ENCODE measurements around the gene PIK3R3. TPM values are rescaled to one million over a fixed set of nuclear protein-coding genes. Genes with fewer than 3 reads are reported as not detected.

PIK3R3 gene
- total and polyA plus RNA-seq, 5 donors, result 20.0 to 49.8 (median 30.9) TPM

DNA sequence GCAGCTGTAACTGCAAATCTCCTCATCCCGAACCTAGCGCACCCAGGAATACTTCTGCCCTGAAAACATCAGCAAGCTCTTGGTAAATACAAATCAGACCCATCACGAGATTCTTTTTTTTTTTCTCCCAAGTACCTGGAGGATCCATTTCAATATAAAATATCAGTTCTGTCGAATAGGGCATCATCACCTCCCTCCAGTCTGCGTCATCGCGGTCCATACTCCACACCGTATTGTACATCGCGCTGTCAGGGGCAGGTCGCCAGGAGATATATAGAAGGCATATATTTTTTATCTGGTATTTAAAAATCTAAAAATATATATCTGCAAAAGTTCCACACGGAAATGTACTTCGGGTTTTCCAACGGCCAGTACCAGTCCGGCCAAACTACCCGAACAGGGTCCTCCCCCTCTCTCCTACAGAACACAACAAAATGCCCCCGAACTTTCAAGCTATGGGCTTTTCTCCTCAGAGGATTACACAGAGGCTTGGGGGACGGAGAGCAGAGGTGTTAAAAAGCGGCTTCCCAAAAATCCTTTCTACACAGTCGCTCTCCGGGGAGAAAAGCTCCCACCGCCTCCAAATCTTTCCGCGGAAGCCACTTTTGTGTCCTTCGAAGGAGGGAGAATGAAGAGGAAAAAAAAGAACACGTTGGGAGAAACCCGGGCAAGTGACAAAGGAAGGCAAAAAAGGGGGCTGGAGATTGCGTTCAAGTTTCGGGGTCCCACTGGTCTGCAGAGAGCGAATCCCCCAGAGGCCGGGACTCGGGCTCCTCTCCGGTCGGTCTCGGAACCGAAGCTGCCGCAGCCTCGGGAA is 509 bp downstream of the PIK3R3 start:
- DNase-seq (peak; percentile 19 to 66 (median 57)), ATAC-seq (no peak)
- peaks cover 9% of the 10 kb centered on the region for H3K4me1 ChIP-seq (ENCODE audit: control insufficient read depth, insufficient read depth, low read length)
- H3K27ac ChIP-seq (ENCODE audit: low read length), result peak overlapping the region; percentile 67
- H3K4me3 ChIP-seq (ENCODE audit: low read length), result peak overlapping the region; percentile 99
- WGBS, result under 1% methylated on average over 38 of the region's 38 CpGs
- H3K9me3 ChIP-seq (ENCODE audit: control insufficient read depth, low read length), result no peaks in the 10 kb centered on the region
- no peaks in the 10 kb centered on the region for H3K27me3 ChIP-seq (ENCODE audit: control insufficient read depth, insufficient read depth)
- intact Hi-C loops (cut with DNase I), result loop anchor here in 2 of 4 donors (5.0 kb wide), 2 partner anchors 40 to 45 kb away; partner anchors contain the start of genes P3R3URF (in 1 of the 2) and TSPAN1 (in 1 of the 2)

DNA sequence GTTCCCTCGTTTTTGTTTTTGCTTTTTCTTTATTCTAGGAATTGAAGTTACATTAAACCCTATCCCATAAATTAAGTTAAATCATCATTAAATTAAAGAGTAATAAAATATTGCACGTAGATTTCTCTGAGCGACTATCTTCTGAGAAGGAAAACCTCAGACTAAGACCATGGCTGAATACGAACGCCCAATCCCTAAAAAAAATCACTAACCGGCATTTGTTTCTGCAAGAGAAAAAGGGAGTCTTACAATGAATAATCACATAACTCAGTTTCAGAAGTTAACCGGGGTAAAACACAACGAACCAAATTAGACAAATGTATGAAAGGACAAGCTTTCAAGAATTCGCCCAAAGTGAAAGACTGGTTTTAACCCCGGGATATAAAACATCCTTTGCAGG is 1.3 kb downstream of the PIK3R3 start:
- Histone ChIP-seq H3K9me3 (ENCODE audit: control insufficient read depth, low read length) (no peaks in the 10 kb centered on the region), H3K27ac (ENCODE audit: low read length) (no peak overlapping the region), H3K27me3 (ENCODE audit: control insufficient read depth, insufficient read depth) (no peaks in the 10 kb centered on the region), H3K4me1 (ENCODE audit: control insufficient read depth, insufficient read depth, low read length) (peaks cover 7% of the 10 kb centered on the region), H3K4me3 (ENCODE audit: low read length) (peak overlapping the region; percentile 99)
- DNase-seq, result no peak
- whole genome bisulfite sequencing, result 3% methylated on average over 10 of the region's 10 CpGs
- no peak for ATAC-seq
- intact Hi-C loops (cut with DNase I), result loop anchor here in 2 of 4 donors (5.0 kb wide), 2 partner anchors 41 to 46 kb away; partner anchors contain the start of genes P3R3URF (in 1 of the 2) and TSPAN1 (in 1 of the 2)

DNA sequence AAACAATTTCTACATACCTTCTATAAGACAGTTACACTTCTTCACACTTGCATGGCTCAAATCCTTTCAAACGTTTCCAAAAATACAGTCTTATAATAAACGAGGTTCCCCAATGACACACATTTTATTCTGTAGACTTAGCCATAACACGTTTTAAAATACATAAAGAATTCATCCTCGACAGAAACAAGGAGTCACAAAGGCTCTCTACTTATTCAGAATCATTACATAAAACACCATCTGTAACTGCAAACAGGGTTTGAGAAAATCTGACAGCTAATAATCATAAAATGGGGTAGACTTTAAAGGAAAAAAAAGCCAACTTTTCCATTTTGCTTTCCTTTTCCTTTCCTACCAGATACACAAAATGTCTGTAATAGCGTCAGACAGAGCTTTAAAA is 1.8 kb downstream of the PIK3R3 start:
- H3K27ac ChIP-seq (ENCODE audit: low read length), result no peak overlapping the region
- no peak for ATAC-seq
- intact Hi-C loops (cut with DNase I), result loop anchor here in 2 of 4 donors (5.0 kb wide), 2 partner anchors 42 to 47 kb away; partner anchors contain the start of genes P3R3URF (in 1 of the 2) and TSPAN1 (in 1 of the 2)
- H3K4me1 ChIP-seq (ENCODE audit: control insufficient read depth, insufficient read depth, low read length), result peaks cover 7% of the 10 kb centered on the region
- H3K4me3 ChIP-seq (ENCODE audit: low read length), result peak overlapping the region; percentile 99
- 18% methylated on average over 5 of the region's 5 CpGs for WGBS
- no peak for DNase-seq
- H3K9me3 ChIP-seq (ENCODE audit: control insufficient read depth, low read length), result no peaks in the 10 kb centered on the region
- H3K27me3 ChIP-seq (ENCODE audit: control insufficient read depth, insufficient read depth), result no peaks in the 10 kb centered on the region

DNA sequence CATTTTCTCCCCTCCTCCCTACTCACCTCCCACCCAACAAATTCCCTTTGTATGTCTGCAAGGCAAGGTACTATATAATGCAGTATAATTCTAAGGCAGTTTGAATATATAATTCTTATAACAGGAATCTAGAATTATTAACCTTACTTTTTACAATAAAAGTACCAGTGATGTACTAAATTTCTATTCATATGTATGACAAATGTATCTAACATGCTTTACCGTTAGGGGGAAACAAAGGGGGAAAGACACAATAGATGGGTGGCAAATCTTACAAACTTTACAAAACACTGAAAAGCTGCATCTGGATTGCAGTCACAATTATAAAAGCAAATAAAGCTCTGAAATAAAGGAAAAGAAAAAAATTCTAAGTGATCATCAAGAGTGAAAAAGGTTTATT is 2.3 kb downstream of the PIK3R3 start:
- ATAC-seq, result no peak
- no peak for DNase-seq
- intact Hi-C loops (cut with DNase I), result loop anchor here in 2 of 4 donors (5.0 kb wide), 2 partner anchors 42 to 47 kb away; partner anchors contain the start of genes P3R3URF (in 1 of the 2) and TSPAN1 (in 1 of the 2)
- H3K9me3 ChIP-seq (ENCODE audit: control insufficient read depth, low read length), result no peaks in the 10 kb centered on the region
- no peak overlapping the region for H3K27ac ChIP-seq (ENCODE audit: low read length)
- WGBS, result 48% methylated on average over 1 of the region's 1 CpG
- H3K4me1 ChIP-seq (ENCODE audit: control insufficient read depth, insufficient read depth, low read length), result peaks cover 7% of the 10 kb centered on the region
- H3K4me3 ChIP-seq (ENCODE audit: low read length), result peak overlapping the region; percentile 99
- no peaks in the 10 kb centered on the region for H3K27me3 ChIP-seq (ENCODE audit: control insufficient read depth, insufficient read depth)

DNA sequence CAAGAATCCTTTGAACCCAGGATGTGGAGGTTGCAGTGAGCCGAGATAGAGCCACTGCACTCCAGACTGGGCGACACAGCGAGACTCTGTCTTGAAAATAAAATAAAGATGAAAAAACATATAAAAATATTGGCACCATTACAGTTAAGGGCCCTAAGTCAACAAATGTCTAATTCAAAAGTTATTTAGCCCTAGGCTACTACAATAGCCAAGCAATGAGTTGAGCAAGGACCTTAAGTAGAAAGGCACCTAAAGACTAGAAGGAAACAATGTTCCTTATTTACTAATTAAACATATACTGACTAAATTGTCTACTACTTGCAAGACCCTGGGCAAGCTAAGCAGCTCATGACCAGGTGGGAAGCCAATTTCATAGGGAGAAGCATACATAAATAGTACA is 4.1 kb downstream of the PIK3R3 start:
- no peaks in the 10 kb centered on the region for H3K27me3 ChIP-seq (ENCODE audit: control insufficient read depth, insufficient read depth)
- DNase-seq (no peak), ATAC-seq (no peak)
- no peak overlapping the region for H3K27ac ChIP-seq (ENCODE audit: low read length)
- intact Hi-C loops (cut with DNase I), result loop anchor here in 1 of 4 donors (10.0 kb wide), 1 partner anchor 46 kb away; the partner anchor contains the start of genes P3R3URF and TSPAN1
- H3K9me3 ChIP-seq (ENCODE audit: control insufficient read depth, low read length), result no peaks in the 10 kb centered on the region
- peak overlapping the region; percentile 41 for H3K4me3 ChIP-seq (ENCODE audit: low read length)
- H3K4me1 ChIP-seq (ENCODE audit: control insufficient read depth, insufficient read depth, low read length), result peaks cover under 1% of the 10 kb centered on the region
- 90% methylated on average over 3 of the region's 3 CpGs for WGBS

DNA sequence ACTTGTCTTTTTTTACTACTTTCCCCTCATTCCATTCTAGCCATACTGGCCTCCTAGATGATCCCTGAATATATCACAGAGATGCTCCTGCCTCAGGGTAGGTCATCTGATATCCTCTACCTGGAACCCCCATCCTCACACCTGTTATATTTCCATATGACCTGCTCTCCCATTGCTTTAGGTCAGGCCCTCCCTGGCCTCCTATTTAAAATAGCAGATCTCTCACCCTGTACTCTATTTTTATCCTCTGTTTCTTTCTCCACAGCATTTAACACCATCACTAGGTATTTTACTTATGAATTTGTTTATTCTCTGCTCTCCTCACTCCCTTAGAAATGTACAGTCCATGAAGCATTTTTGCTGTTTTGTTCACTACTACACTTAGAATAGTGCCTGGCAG is 13.6 kb downstream of the PIK3R3 start:
- no peak overlapping the region for H3K4me3 ChIP-seq (ENCODE audit: low read length)
- peaks cover 5% of the 10 kb centered on the region for H3K4me1 ChIP-seq (ENCODE audit: control insufficient read depth, insufficient read depth, low read length)
- intact Hi-C loops (cut with DNase I), result no loop called here
- no peak overlapping the region for H3K27ac ChIP-seq (ENCODE audit: low read length)
- ATAC-seq (no peak), DNase-seq (no peak)
- H3K9me3 ChIP-seq (ENCODE audit: control insufficient read depth, low read length), result no peaks in the 10 kb centered on the region
- H3K27me3 ChIP-seq (ENCODE audit: control insufficient read depth, insufficient read depth), result no peaks in the 10 kb centered on the region

GRCh38 chr1:46117810-46118494 is 14.5 kb downstream of the PIK3R3 start:
- Histone ChIP-seq H3K27me3 (ENCODE audit: control insufficient read depth, insufficient read depth) (no peaks in the 10 kb centered on the region), H3K27ac (ENCODE audit: low read length) (no peak overlapping the region), H3K4me3 (ENCODE audit: low read length) (no peak overlapping the region), H3K9me3 (ENCODE audit: control insufficient read depth, low read length) (no peaks in the 10 kb centered on the region), H3K4me1 (ENCODE audit: control insufficient read depth, insufficient read depth, low read length) (peaks cover 7% of the 10 kb centered on the region)
- intact Hi-C loops (cut with DNase I), result no loop called here
- no peak for DNase-seq
- no peak for ATAC-seq
- 90% methylated on average over 5 of the region's 5 CpGs for WGBS

DNA sequence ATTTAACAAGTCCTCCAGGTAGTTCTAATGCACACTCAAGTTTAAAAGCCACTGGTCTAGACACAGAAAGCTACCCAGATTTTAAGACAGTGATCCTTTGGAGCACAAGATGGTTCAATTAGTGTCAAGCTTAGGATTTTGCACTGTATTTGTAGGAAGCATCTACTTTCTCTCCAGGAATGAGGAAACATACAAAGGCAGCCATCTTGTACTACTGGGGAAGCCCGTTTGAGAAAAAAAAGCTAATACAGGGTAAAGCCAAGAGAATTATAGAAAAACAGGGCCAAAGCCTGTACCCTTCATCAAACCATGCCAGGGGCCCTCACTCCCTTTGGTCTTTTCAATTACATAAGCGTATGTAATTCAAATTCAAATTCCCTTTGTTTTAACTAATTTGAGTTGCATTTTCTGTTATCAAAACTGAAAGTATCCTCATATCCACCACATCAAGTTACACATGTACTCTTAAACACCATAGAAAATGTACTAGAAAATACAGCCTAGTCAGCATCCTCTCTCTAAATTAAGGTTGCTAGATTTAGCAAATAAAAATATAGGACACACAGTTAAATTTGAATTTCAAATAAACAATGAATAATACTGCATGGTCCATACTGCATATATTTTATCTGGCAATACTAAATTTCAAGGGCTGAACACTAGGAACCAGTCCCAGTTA is 17.4 kb downstream of the PIK3R3 start:
- Histone ChIP-seq H3K4me3 (ENCODE audit: low read length) (no peak overlapping the region), H3K4me1 (ENCODE audit: control insufficient read depth, insufficient read depth, low read length) (peaks cover 7% of the 10 kb centered on the region), H3K27me3 (ENCODE audit: control insufficient read depth, insufficient read depth) (no peaks in the 10 kb centered on the region), H3K9me3 (ENCODE audit: control insufficient read depth, low read length) (no peaks in the 10 kb centered on the region), H3K27ac (ENCODE audit: low read length) (no peak overlapping the region)
- DNase-seq (no peak), ATAC-seq (no peak)
- intact Hi-C loops (cut with DNase I), result no loop called here
- 76% methylated on average over 2 of the region's 2 CpGs for WGBS

DNA sequence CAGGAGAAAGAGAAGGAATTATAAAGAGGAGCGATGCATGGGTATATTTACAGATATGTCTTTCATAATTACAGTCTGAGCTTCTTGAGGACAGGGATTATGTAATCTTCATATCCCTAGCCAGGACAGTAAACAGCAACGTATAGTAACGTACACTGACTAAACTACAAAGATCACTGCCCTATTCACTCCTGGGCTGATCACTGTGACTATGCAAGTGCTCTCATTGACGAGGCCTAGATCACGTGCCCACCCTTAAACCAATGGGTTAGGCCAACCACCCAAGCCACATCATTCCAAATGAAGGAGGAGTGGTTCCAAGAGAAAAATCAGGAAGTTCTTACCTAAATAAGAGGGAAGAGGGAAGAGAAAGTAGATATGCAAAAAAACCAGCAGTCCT is 18.5 kb downstream of the PIK3R3 start:
- intact Hi-C loops (cut with DNase I), result no loop called here
- H3K4me1 ChIP-seq (ENCODE audit: control insufficient read depth, insufficient read depth, low read length), result peaks cover 7% of the 10 kb centered on the region
- DNase-seq (no peak), ATAC-seq (no peak)
- no peak overlapping the region for H3K4me3 ChIP-seq (ENCODE audit: low read length)
- 90% methylated on average over 5 of the region's 5 CpGs for WGBS
- no peaks in the 10 kb centered on the region for H3K27me3 ChIP-seq (ENCODE audit: control insufficient read depth, insufficient read depth)
- no peak overlapping the region for H3K27ac ChIP-seq (ENCODE audit: low read length)
- H3K9me3 ChIP-seq (ENCODE audit: control insufficient read depth, low read length), result no peaks in the 10 kb centered on the region

- no peaks in the 10 kb centered on the region for H3K27me3 ChIP-seq (ENCODE audit: control insufficient read depth, insufficient read depth)
- peaks cover 7% of the 10 kb centered on the region for H3K4me1 ChIP-seq (ENCODE audit: control insufficient read depth, insufficient read depth, low read length)
- H3K9me3 ChIP-seq (ENCODE audit: control insufficient read depth, low read length), result no peaks in the 10 kb centered on the region
- H3K27ac ChIP-seq (ENCODE audit: low read length), result no peak overlapping the region
- 99% methylated on average over 1 of the region's 1 CpG for WGBS
- intact Hi-C loops (cut with DNase I), result no loop called here
- ATAC-seq (no peak), DNase-seq (no peak)
- H3K4me3 ChIP-seq (ENCODE audit: low read length), result no peak overlapping the region
Measured at GRCh38 chr1:46112108-46112507, 20.3 kb downstream of the PIK3R3 start.

Measured in right cardiac atrium (tissue), 5 donors.